Measurements from ENCODE around the gene SULT2A1. TPM values are rescaled to one million over a fixed set of nuclear protein-coding genes. Genes with fewer than 3 reads are reported as not detected.

SULT2A1 gene
- total and polyA plus RNA-seq, 7 donors: not detected

DNA sequence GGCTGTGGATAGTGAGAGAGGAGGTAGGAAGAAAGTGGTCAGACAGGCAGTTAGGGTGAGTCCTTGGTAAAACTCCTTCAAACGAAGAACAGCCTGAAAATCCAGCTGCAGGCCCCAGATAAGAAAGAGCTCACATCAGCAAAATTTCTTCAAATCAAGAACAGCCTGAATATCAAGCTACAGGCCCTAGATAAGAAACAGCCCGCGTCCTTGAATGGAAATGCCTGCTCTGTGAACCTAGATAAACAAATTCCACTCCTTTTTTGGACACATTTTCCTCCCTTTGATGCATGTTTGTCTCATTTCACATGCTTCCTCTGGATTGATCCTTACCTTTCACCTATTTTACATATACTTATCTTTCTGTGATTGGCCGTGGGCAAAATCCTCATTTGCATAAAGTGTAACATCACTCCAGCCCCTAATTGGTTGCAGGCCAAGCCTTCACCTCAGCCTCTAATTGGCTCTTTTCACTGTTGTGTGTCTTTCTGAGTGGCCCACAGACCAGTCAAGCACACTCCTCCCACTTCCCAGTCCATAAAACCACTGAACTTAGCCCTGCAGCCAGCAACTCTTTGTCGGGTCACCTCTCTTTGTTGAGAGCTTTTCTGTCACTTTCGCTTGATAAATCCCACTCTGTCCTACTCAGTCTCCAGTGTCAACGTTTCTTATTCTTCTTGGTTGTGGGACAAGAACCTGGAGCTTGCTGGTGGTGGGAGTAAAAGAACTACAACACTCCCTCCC is 6.0 kb upstream of the SULT2A1 start:
- ATAC-seq (no peak), DNase-seq (no peak)
- Histone ChIP-seq H3K9me3 (no peaks in the 10 kb centered on the region), H3K27me3 (ENCODE audit: insufficient read depth in 3 of 3, low read length in 2 of 3) (no peaks in the 10 kb centered on the region), H3K4me1 (no peaks in the 10 kb centered on the region), H3K36me3 (ENCODE audit: insufficient read depth in 1 of 2, low read depth in 1 of 2) (no peaks in the 10 kb centered on the region), H3K27ac (no peak overlapping the region), H3K4me3 (no peak overlapping the region)
- WGBS, 3 donors: 67 to 73% (median 73%) methylated on average over 7 of the region's 7 CpGs
- intact Hi-C loops (cut with DNase I): no loop called here
- TF ChIP-seq, protein P1, sequence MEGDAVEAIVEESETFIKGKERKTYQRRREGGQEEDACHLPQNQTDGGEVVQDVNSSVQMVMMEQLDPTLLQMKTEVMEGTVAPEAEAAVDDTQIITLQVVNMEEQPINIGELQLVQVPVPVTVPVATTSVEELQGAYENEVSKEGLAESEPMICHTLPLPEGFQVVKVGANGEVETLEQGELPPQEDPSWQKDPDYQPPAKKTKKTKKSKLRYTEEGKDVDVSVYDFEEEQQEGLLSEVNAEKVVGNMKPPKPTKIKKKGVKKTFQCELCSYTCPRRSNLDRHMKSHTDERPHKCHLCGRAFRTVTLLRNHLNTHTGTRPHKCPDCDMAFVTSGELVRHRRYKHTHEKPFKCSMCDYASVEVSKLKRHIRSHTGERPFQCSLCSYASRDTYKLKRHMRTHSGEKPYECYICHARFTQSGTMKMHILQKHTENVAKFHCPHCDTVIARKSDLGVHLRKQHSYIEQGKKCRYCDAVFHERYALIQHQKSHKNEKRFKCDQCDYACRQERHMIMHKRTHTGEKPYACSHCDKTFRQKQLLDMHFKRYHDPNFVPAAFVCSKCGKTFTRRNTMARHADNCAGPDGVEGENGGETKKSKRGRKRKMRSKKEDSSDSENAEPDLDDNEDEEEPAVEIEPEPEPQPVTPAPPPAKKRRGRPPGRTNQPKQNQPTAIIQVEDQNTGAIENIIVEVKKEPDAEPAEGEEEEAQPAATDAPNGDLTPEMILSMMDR (IDR thresholded peaks at IDR 0.05): no peak

DNA sequence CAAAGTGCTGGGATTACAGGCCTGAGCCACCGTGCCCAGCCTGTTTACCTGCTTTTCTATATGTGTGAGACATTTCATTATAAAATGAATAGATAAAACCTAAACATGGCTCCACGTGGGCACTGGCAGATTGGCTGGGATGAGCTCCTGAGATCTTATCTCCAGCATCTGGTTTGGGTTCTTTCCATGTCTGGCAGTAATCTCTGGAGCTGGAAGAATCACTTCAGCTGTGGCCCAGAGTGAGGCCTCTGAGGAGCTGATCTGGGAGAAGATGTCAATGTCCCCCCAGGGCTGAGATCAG is 5.5 kb upstream of the SULT2A1 start:
- no peak for ATAC-seq
- Histone ChIP-seq H3K4me3 (no peak overlapping the region), H3K36me3 (ENCODE audit: insufficient read depth in 1 of 2, low read depth in 1 of 2) (no peaks in the 10 kb centered on the region), H3K27ac (no peak overlapping the region), H3K27me3 (ENCODE audit: insufficient read depth in 3 of 3, low read length in 2 of 3) (no peaks in the 10 kb centered on the region), H3K4me1 (no peaks in the 10 kb centered on the region), H3K9me3 (no peaks in the 10 kb centered on the region)
- intact Hi-C loops (cut with DNase I): no loop called here
- no peak for DNase-seq
- 47 to 60% (median 55%) methylated on average over 2 of the region's 2 CpGs for WGBS, 3 donors
- TF ChIP-seq, protein P1 (IDR thresholded peaks at IDR 0.05): no peak

DNA sequence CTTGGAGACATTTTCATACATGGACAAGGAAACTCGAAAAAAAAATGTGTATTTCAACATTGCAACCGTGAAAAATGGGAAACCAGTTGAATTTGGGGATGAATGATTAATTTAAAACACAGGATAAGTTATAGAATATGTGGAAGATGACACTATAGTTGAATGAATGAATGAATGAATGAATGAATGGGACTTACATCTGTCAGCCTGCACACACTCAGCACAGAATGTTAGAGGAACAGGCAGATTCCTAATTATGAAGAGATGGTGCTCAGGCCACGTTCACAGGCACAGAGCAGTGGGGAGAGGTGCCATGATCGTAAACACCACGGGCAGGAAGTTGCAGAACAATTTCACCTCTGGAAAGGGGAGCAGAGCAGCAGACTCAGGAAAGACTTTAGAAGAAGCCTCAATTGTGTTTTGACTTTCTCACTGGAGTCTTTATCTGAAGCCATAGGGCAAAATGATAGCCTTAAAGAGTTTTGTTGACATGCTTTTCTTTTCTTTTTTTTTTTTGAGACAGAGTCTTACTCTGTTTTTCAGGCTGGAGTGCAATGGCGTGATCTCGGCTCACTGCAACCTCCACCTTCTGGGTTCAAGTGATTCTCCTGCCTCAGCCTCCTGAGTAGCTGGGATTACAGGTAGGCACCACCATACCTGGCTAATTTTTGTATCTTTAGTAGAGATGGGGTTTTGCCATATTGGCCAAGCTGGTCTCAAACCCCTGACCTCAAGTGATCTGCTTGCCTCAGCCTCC is 4.9 kb upstream of the SULT2A1 start:
- 54 to 56% (median 55%) methylated on average over 7 of the region's 7 CpGs for WGBS, 3 donors
- Histone ChIP-seq H3K4me1 (no peaks in the 10 kb centered on the region), H3K9me3 (no peaks in the 10 kb centered on the region), H3K27me3 (ENCODE audit: insufficient read depth in 3 of 3, low read length in 2 of 3) (no peaks in the 10 kb centered on the region), H3K36me3 (ENCODE audit: insufficient read depth in 1 of 2, low read depth in 1 of 2) (no peaks in the 10 kb centered on the region), H3K27ac (no peak overlapping the region), H3K4me3 (no peak overlapping the region)
- DNase-seq (no peak), ATAC-seq (no peak)
- TF ChIP-seq, protein P1 (IDR thresholded peaks at IDR 0.05): no peak
- intact Hi-C loops (cut with DNase I): no loop called here

DNA sequence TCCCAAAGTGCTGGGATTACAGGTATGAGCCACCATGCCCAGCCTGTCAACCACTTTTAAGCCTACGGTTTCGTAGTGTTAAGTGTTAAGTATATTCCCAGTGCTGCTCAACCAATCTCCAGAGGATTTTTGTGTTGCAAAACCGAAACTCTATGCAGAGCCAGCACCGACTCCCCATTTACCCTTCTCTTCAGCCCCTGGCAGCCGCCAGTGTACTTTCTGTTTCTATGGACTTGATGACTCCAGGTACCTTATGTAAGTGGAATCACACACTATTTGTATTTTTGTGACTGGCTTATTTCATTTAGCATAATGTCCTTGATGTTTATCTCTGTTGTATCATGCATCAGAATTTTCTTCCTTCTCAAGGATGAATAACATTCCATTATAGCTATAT is 1.1 kb downstream of the SULT2A1 start:
- H3K4me1 ChIP-seq: no peaks in the 10 kb centered on the region
- H3K27me3 ChIP-seq (ENCODE audit: insufficient read depth in 3 of 3, low read length in 2 of 3): no peaks in the 10 kb centered on the region
- TF ChIP-seq, protein P1 (IDR thresholded peaks at IDR 0.05): no peak
- ATAC-seq: no peak
- intact Hi-C loops (cut with DNase I): no loop called here
- H3K27ac ChIP-seq: no peak overlapping the region
- no peaks in the 10 kb centered on the region for H3K9me3 ChIP-seq
- DNase-seq: no peak
- WGBS, 3 donors: 48 to 65% (median 61%) methylated on average over 5 of the region's 5 CpGs
- H3K36me3 ChIP-seq (ENCODE audit: insufficient read depth in 1 of 2, low read depth in 1 of 2): no peaks in the 10 kb centered on the region
- H3K4me3 ChIP-seq: no peak overlapping the region
